Testis (tissue), 2 donors: ENCODE data around the gene CFAP69.

Experiments used
- CTCF ChIP-seq, 3 experiments: fragments of 450-650 bp in 2 of 3; fragments of 200-600 bp in 1 of 3; sonication (generic) in 1 of 3; IDR thresholded peaks; one replicate each; pipeline ENCODE4 v1.5.1; 2016 to 2019; ENCODE audit warnings: antibody characterized with exemption in 3 of 3, mild to moderate bottlenecking in 2 of 3, moderate library complexity in 1 of 3
- POLR2A ChIP-seq: fragments of 450-650 bp; IDR thresholded peaks from one replicate; pipeline ENCODE4 v1.6.1; 2017; ENCODE audit warnings: antibody characterized with exemption, mild to moderate bottlenecking, moderate library complexity

- TF ChIP-seq CTCF (IDR thresholded peaks at IDR 0.05) (no peak), POLR2A (no peak)
These were observed 29.2 kb downstream of the CFAP69 start for GRCh38 chr7:90274161-90274560.
